ENCODE measurements around the gene SLC12A7. TPM values are rescaled to one million over a fixed set of nuclear protein-coding genes. Genes with fewer than 3 reads are reported as not detected.
"Not testable (repeated sequence)": the region's sequence is repeated elsewhere in the genome, so short reads cannot be mapped to it uniquely, and the experiment has no call there.

Gene SLC12A7
- total RNA-seq, 2 experiments from 2014 or later, result 101 to 111 TPM

DNA sequence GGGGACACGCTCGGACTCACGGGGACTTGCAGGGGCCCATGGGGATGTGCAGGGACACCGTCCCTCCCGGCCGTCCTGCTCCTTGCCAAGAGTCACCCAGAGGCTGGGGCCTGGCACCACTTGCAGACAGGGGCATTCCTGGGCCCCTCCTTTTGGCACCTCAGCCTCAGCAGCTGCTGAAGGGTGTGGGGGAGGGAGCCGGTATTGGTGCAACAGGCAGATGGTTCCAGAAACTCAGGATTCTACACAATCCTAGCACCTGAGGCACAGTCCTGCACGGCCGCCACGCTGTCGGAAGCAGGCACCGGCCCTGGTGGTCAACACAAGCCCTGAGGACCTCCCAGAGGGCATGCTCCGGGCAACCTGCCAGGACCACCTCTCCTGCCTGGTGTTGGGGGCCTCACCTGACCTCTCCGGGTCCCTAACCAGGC, 19.3 kb upstream of the SLC12A7 start:
- Mint-ChIP-seq H3K4me1 (ENCODE audit: low read depth) (peaks cover 2% of the 10 kb centered on the region), H3K9me3 (ENCODE audit: insufficient read depth) (no peaks in the 10 kb centered on the region), H3K27ac (no peak overlapping the region), H3K4me3 (no peak overlapping the region), H3K27me3 (ENCODE audit: low read depth) (peaks cover 8% of the 10 kb centered on the region), H3K36me3 (ENCODE audit: low read depth) (no peaks in the 10 kb centered on the region)
- ATAC-seq (no peak), DNase-seq (no peak)
- CTCF ChIA-PET, result interaction anchor here (1.3 kb wide), 1 partner anchor 9 kb away, joined by 4 read pairs; no protein-coding TSS in a partner anchor
- POLR2A ChIA-PET, result interaction anchor here (0.6 kb wide), 1 partner anchor 361 kb away, joined by 3 read pairs; no protein-coding TSS in a partner anchor

GRCh38 chr5:1130218-1130946, 18.5 kb upstream of the SLC12A7 start:
- no peaks in the 10 kb centered on the region for H3K9me3 Mint-ChIP-seq (ENCODE audit: insufficient read depth)
- CTCF ChIA-PET, result interaction anchor here (1.2 kb wide), 1 partner anchor 10 kb away, joined by 3 read pairs; no protein-coding TSS in a partner anchor

DNA sequence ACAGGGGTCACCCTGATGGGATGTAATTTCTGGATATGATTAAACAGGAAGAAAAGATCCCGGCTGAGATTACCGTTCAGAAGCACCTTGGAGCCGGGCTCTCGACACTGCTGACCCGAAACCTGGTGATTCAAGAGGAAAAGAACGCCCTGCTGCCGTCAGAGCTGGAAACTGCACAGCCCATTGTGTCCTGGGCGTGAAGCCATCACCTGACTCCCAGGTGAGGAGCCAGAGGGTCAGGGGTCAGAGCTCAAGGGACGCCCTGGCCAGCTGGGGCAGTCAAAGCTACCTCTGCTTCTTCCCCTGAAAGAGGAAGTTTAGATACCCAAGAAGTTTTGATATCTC, 17.8 kb upstream of the SLC12A7 start:
- H3K27ac Mint-ChIP-seq, result no peak overlapping the region
- no peak for ATAC-seq
- POLR2A ChIA-PET, result interaction anchor here (0.6 kb wide), 1 partner anchor 9 kb away, joined by 3 read pairs; no protein-coding TSS in a partner anchor
- H3K4me3 Mint-ChIP-seq, result no peak overlapping the region
- DNase-seq, result no peak
- peaks cover 12% of the 10 kb centered on the region for H3K27me3 Mint-ChIP-seq (ENCODE audit: low read depth)
- CTCF ChIA-PET, result interaction anchor here (1.2 kb wide), 1 partner anchor 11 kb away, joined by 3 read pairs; no protein-coding TSS in a partner anchor
- H3K36me3 Mint-ChIP-seq (ENCODE audit: low read depth), result no peaks in the 10 kb centered on the region
- H3K4me1 Mint-ChIP-seq (ENCODE audit: low read depth), result peaks cover 2% of the 10 kb centered on the region
- no peaks in the 10 kb centered on the region for H3K9me3 Mint-ChIP-seq (ENCODE audit: insufficient read depth)

More at GRCh38 chr5:1130218-1130946, 18.5 kb upstream of the SLC12A7 start:
- Mint-ChIP-seq H3K36me3 (ENCODE audit: low read depth) (no peaks in the 10 kb centered on the region), H3K27me3 (ENCODE audit: low read depth) (peaks cover 8% of the 10 kb centered on the region), H3K27ac (no peak overlapping the region), H3K4me3 (no peak overlapping the region), H3K4me1 (ENCODE audit: low read depth) (peaks cover 2% of the 10 kb centered on the region)
- POLR2A ChIA-PET, result interaction anchor here (0.6 kb wide), 1 partner anchor 362 kb away, joined by 3 read pairs; no protein-coding TSS in a partner anchor
- no peak for ATAC-seq
- no peak for DNase-seq

- Mint-ChIP-seq H3K27ac (no peak overlapping the region), H3K36me3 (ENCODE audit: low read depth) (no peaks in the 10 kb centered on the region), H3K27me3 (ENCODE audit: low read depth) (peaks cover 12% of the 10 kb centered on the region), H3K9me3 (ENCODE audit: insufficient read depth) (no peaks in the 10 kb centered on the region), H3K4me1 (ENCODE audit: low read depth) (peaks cover 2% of the 10 kb centered on the region), H3K4me3 (no peak overlapping the region)
- POLR2A ChIA-PET, result interaction anchor here (0.6 kb wide), 1 partner anchor 10 kb away, joined by 3 read pairs; no protein-coding TSS in a partner anchor
- ATAC-seq, result no peak
- CTCF ChIA-PET, result interaction anchor here (1.2 to 1.9 kb wide), 2 partner anchors 11 to 205 kb away, joined by 3 to 7 read pairs; no protein-coding TSS in a partner anchor
- DNase-seq, result no peak
These were observed 17.3 kb upstream of the SLC12A7 start for GRCh38 chr5:1128977-1129710.

GRCh38 chr5:1127959-1128785, 16.3 kb upstream of the SLC12A7 start:
- Mint-ChIP-seq H3K27ac (no peak overlapping the region), H3K4me3 (no peak overlapping the region), H3K9me3 (ENCODE audit: insufficient read depth) (no peaks in the 10 kb centered on the region), H3K36me3 (ENCODE audit: low read depth) (no peaks in the 10 kb centered on the region), H3K4me1 (ENCODE audit: low read depth) (peaks cover 2% of the 10 kb centered on the region), H3K27me3 (ENCODE audit: low read depth) (peaks cover 12% of the 10 kb centered on the region)
- POLR2A ChIA-PET, result interaction anchor here (0.6 to 1.0 kb wide), 2 partner anchors 19 to 775 kb away, joined by 3 read pairs; no protein-coding TSS in a partner anchor
- ATAC-seq (no peak), DNase-seq (no peak)
- CTCF ChIA-PET, result interaction anchor here (1.9 kb wide), 1 partner anchor 204 kb away, joined by 7 read pairs; no protein-coding TSS in a partner anchor

DNA sequence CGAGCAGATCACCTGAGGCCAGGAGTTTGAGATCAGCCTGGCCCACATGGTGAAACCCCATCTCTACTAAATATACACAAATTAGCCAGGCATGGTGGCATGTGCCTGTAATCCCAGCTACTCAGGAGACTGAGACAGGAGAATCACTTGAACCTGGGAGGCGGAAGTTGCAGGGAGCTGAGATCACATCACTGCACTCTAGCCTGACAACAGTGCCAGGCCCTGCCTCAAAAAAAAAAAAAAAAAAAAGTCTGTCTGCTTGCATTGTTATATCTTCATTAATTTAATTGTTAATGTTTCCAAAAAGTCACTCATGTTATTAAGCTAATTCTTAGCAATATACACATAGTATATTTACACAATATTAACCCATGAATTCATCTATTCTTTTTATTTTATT, 13.8 kb upstream of the SLC12A7 start:
- peaks cover 12% of the 10 kb centered on the region for H3K27me3 Mint-ChIP-seq (ENCODE audit: low read depth)
- H3K4me1 Mint-ChIP-seq (ENCODE audit: low read depth); POLR2A ChIA-PET; H3K4me3 Mint-ChIP-seq; DNase-seq; H3K9me3 Mint-ChIP-seq (ENCODE audit: insufficient read depth); ATAC-seq; H3K27ac Mint-ChIP-seq; H3K36me3 Mint-ChIP-seq (ENCODE audit: low read depth): not testable (repeated sequence)
- CTCF ChIA-PET, result interaction anchor here (1.0 kb wide), 1 partner anchor 42 kb away, joined by 4 read pairs; no protein-coding TSS in a partner anchor

- no peaks in the 10 kb centered on the region for H3K9me3 Mint-ChIP-seq (ENCODE audit: insufficient read depth)
- no peak overlapping the region for H3K27ac Mint-ChIP-seq
- no peaks in the 10 kb centered on the region for H3K36me3 Mint-ChIP-seq (ENCODE audit: low read depth)
- DNase-seq (no peak), ATAC-seq (no peak)
- H3K4me3 Mint-ChIP-seq, result no peak overlapping the region
- peaks cover 2% of the 10 kb centered on the region for H3K4me1 Mint-ChIP-seq (ENCODE audit: low read depth)
- POLR2A ChIA-PET, result no interaction called here
- CTCF ChIA-PET, result interaction anchor here (1.5 kb wide), 1 partner anchor 14 kb away, joined by 3 read pairs; no protein-coding TSS in a partner anchor
- peaks cover 12% of the 10 kb centered on the region for H3K27me3 Mint-ChIP-seq (ENCODE audit: low read depth)
These were observed 13.1 kb upstream of the SLC12A7 start for GRCh38 chr5:1125030-1125357.

- no peak for ATAC-seq
- Mint-ChIP-seq H3K9me3 (ENCODE audit: insufficient read depth) (no peaks in the 10 kb centered on the region), H3K4me3 (no peak overlapping the region), H3K4me1 (ENCODE audit: low read depth) (peaks cover 2% of the 10 kb centered on the region), H3K36me3 (ENCODE audit: low read depth) (no peaks in the 10 kb centered on the region), H3K27me3 (ENCODE audit: low read depth) (peaks cover 12% of the 10 kb centered on the region), H3K27ac (no peak overlapping the region)
- DNase-seq, result no peak
- CTCF ChIA-PET, result interaction anchor here (0.9 to 1.5 kb wide), 3 partner anchors 14 to 16 kb away, joined by 3 to 4 read pairs (median 3); no protein-coding TSS in a partner anchor
- POLR2A ChIA-PET, result no interaction called here
These were observed 12.6 kb upstream of the SLC12A7 start for GRCh38 chr5:1124205-1125029.

DNA sequence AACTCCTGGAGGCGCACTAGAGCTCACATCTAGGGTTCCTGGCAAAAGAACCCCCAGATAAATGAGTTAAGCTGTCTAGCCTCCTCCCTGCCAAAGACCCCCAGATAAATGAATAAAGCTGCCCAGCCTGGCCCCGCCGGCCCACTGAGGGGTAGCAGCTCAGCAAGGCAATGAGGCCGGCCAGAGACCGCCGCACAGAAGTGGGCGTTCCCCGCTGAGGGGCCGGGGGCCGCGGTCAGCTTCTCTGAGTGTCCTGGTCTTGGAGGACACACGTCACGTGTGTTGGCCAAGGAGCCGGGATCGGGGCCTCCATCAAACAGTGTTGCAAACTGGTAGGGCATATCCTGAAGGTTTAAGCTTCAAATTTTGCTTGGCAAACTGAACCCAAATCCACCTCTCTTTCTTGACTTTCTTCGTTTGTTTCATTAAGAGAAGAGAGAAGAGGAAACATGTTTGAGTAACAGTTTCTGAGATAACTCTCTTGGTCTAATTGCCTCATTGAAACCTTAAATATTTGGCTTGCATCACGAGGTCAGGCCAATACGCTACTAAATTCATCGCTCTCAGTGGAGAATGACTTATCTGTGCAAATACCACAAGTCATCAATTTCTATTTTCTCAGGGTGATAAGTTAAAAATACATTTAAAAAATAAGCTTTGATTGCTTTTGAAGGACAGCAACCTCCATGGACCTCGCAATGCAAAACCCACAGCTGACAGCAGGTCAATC, 11.7 kb upstream of the SLC12A7 start:
- Mint-ChIP-seq H3K9me3 (ENCODE audit: insufficient read depth) (no peaks in the 10 kb centered on the region), H3K4me3 (no peak overlapping the region), H3K4me1 (ENCODE audit: low read depth) (peaks cover 5% of the 10 kb centered on the region), H3K36me3 (ENCODE audit: low read depth) (no peaks in the 10 kb centered on the region), H3K27me3 (ENCODE audit: low read depth) (peaks cover 12% of the 10 kb centered on the region), H3K27ac (no peak overlapping the region)
- ChIA-PET POLR2A (no interaction called here), CTCF (interaction anchor here (0.9 to 1.5 kb wide), 3 partner anchors 15 to 17 kb away, joined by 3 to 4 read pairs (median 3); no protein-coding TSS in a partner anchor)
- no peak for ATAC-seq
- no peak for DNase-seq

GRCh38 chr5:1122511-1123294, 10.8 kb upstream of the SLC12A7 start:
- ATAC-seq (no peak), DNase-seq (no peak)
- peaks cover 12% of the 10 kb centered on the region for H3K27me3 Mint-ChIP-seq (ENCODE audit: low read depth)
- H3K4me1 Mint-ChIP-seq (ENCODE audit: low read depth), result peaks cover 10% of the 10 kb centered on the region
- no peaks in the 10 kb centered on the region for H3K9me3 Mint-ChIP-seq (ENCODE audit: insufficient read depth)
- ChIA-PET POLR2A (no interaction called here), CTCF (interaction anchor here (1.0 kb wide), 1 partner anchor 15 kb away, joined by 3 read pairs; no protein-coding TSS in a partner anchor)
- H3K4me3 Mint-ChIP-seq, result no peak overlapping the region
- H3K27ac Mint-ChIP-seq, result no peak overlapping the region
- H3K36me3 Mint-ChIP-seq (ENCODE audit: low read depth), result no peaks in the 10 kb centered on the region
